Occipital lobe (tissue), 2 donors: ENCODE results near the gene HAGHL. TPM values are rescaled to one million over a fixed set of nuclear protein-coding genes. Genes with fewer than 3 reads are reported as not detected.
"Not testable (repeated sequence)": the region's sequence is repeated elsewhere in the genome, so short reads cannot be mapped to it uniquely, and the experiment has no call there.

Source experiments
- DNase-seq: peaks from one replicate; lab custom pipeline; 2025; lab: John Stamatoyannopoulos, UW
- total RNA-seq: library from RNA; depleted of rRNA; stranded (reverse); fragments of >200 nt; gene quantifications from one replicate; pipeline ENCODE4 v1.2.3, GENCODE V29; 2014

The HAGHL gene
- total RNA-seq, 1 donor from 2014 or later = 7.0 TPM

DNA sequence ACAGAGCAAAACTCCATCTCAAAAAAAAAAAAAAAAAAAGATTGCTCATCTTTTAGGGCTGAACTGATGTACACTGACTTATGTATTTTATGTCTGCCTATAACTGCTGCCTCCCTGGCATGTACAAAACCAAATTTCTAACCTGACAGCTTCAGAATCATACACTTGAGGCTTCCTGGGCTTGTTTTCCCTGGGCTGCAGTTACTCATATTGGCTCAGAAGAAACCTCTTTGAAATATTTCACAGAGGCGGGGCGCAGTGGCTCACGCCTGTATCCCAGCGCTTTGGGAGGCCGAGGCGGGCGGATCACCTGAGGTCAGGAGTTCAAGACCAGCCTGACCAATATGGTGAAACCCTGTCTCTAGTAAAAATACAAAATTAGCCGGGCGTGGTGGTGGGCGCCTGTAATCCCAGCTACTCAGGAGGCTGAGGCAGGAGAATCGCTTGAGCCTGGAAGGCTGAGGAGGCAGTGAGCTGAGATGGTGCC is 27.3 kb downstream of the HAGHL start:
- DNase-seq = not testable (repeated sequence)

DNA sequence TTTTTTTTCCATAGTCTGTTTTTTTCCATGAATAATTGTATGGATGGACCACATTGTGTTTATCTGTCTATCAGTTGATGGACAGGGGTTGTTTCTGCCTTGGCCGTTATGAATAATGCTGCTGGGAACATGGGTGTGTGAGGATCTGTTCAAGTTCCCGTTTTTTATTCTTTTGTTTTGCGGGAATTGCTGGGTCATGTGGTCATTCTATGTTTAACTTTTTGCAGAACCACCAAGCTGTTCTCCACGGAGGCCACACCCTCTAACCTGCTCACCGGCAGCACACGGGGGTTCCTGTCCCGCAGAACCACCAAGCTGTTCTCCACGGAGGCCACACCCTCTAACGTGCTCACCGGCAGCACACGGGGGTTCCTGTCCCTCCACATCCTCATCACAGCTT is 27.8 kb downstream of the HAGHL start:
- DNase-seq = no peak

- DNase-seq = no peak
Measured at GRCh38 chr16:756428-756827, 29.5 kb downstream of the HAGHL start.

GRCh38 chr16:759110-759910 is 32.4 kb downstream of the HAGHL start:
- no peak for DNase-seq

DNA sequence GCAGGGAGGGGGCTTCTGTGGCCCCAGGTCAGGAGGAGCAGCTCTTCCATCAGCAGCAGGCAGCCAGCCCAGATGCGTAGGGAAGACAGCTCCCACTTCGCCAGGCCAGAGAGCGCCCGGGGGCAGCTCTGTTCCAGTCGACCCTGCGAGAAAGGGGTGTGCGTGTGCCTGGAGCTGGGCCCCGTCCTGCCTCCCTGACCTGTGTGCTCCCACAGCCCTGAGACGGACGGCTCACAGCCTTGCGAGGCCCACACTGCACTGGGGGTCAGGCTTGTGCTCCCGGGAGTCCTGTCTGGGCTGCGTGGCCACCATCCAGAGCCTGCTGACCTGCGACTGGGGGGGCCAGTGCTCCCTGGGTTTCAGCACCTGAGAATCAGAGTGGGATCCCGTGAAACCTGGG is 33.2 kb downstream of the HAGHL start:
- DNase-seq = no peak

DNA sequence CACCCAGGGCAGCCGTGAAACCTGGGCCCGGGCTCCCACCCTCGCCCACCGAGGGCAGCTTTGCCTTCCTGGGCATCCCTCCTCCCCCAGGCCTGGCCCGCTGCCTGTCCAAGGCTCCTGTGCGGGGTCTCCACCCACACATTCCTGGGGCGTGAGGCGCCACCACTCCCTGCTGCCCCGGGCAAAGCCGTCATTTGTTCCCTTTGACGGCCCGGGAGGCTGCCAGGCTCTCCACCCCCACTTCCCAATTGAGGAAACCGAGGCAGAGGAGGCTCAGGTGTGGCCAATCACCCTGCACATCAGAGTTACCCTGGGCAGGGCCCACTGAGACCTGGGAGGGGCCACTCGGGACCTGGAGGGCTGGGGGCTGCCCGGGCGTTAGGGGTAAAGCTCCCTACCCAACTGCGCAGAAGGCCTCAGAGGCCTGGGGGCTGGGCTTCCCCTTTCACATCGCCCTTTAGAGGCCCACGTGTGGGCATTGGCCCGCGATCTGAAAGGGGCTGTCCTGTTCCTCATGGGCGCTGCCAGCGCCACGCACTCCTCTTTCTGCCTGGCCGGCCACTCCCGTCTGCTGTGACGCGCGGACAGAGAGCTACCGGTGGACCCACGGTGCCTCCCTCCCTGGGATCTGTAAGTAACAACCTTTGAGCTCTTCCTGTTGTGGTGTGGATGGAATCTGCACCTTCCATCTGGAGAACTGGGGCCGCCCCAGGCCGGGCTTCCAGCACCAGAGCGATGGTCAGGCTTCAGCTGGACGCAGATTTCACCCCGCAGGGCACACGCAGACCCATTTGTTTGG is 33.8 kb downstream of the HAGHL start, which contains the start of gene MSLN:
TSS of gene MSLN (plus strand) at position 190 of the 799 bp plus-strand sequence. CDS start 1,947 bp downstream, outside the sequence.
- DNase-seq = no peak

- no peak for DNase-seq
Measured at GRCh38 chr16:761625-762513, 35.0 kb downstream of the HAGHL start.

GRCh38 chr16:762595-763268 is 35.8 kb downstream of the HAGHL start:
- no peak for DNase-seq

- DNase-seq = no peak
Measured at GRCh38 chr16:763369-764183, 36.7 kb downstream of the HAGHL start.

DNA sequence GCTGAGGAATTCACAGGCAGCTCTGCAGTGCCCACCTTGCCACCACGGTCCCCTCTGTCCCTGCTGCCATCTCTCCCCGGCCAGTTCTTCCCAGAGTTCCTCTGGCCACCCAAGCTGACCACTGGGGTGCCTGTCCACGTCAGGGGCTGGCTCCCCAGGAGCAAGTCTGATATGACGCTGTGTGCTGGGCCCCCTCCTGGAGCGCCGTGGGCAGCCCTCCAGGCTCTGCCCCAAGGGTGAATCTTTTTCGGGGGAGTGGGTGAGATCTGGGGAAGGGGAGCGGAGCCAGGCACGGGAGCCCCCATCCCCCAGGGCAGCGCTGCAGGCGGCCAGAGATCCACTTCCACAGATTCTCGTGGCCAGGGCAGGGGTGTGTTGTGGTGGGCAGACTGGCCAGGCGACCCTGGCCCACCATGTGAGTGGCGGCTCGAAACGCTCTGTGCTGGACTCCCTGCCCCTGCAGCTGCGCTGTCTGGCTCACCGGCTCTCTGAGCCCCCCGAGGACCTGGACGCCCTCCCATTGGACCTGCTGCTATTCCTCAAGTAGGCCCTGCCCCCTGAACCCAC is 37.4 kb downstream of the HAGHL start:
- no peak for DNase-seq

GRCh38 chr16:764848-765487 is 38.1 kb downstream of the HAGHL start:
- DNase-seq = no peak

- no peak for DNase-seq
Measured at GRCh38 chr16:765488-765865, 38.6 kb downstream of the HAGHL start.

GRCh38 chr16:766008-766819 is 39.3 kb downstream of the HAGHL start:
- no peak for DNase-seq

GRCh38 chr16:766820-767640 is 40.1 kb downstream of the HAGHL start:
- no peak for DNase-seq

DNA sequence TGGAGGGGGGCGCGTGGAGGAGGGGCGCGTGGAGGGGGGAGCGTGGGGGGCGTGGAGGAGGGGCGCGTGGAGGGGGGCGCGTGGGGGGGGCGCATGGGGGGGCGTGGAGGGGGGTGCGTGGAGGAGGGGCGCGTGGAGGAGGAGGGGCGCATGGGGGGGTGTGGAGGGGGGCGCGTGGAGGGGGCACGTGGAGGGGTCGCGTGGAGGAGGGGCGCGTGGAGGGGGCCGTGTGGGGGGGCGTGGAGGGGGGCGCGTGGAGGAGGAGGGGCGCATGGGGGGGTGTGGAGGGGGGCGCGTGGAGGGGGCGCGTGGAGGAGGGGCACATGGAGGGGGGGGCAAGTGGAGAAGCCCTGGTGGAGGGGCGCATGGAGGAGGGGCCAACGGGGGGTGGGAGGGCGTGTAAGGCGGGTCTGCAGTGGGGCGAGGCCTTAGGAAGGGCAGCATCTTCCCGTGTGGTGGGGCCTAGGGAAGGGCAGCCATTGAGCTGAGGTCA is 40.9 kb downstream of the HAGHL start:
- DNase-seq = no peak

DNA sequence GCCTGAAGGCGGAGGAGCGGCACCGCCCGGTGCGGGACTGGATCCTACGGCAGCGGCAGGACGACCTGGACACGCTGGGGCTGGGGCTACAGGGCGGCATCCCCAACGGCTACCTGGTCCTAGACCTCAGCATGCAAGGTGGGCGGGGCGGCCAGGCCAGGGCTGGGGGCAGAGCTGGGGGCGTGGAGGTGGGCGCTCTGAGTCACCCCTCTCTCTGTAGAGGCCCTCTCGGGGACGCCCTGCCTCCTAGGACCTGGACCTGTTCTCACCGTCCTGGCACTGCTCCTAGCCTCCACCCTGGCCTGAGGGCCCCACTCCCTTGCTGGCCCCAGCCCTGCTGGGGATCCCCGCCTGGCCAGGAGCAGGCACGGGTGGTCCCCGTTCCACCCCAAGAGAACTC is 41.5 kb downstream of the HAGHL start:
- no peak for DNase-seq

- no peak for DNase-seq
Measured at GRCh38 chr16:769184-769784, 42.4 kb downstream of the HAGHL start.
